CMK (cell line): Measurements from ENCODE around the gene PRKD1.

Experiments
- DNase-seq: peaks from one replicate; pipeline ENCODE4 v3.0.0-alpha.2; 2010; ENCODE audit warnings: low read depth

Gene PRKD1

GRCh38 chr14:29603696-29604095 is 324.0 kb downstream of the PRKD1 start:
- no peak for DNase-seq

GRCh38 chr14:29601616-29602015 is 326.0 kb downstream of the PRKD1 start:
- no peak for DNase-seq

GRCh38 chr14:29587761-29588470 is 339.7 kb downstream of the PRKD1 start:
- no peak for DNase-seq

GRCh38 chr14:29587046-29587445 is 340.6 kb downstream of the PRKD1 start:
- DNase-seq, result no peak

GRCh38 chr14:29584992-29585391 is 342.7 kb downstream of the PRKD1 start:
- no peak for DNase-seq

- no peak for DNase-seq
Observed at GRCh38 chr14:29580763-29581162, 346.9 kb downstream of the PRKD1 start.

- DNase-seq, result no peak
Observed at GRCh38 chr14:29579838-29580237, 347.8 kb downstream of the PRKD1 start.

- no peak for DNase-seq
Observed at GRCh38 chr14:29576927-29577326, 350.7 kb downstream of the PRKD1 start.

GRCh38 chr14:29569194-29569593 is 358.5 kb downstream of the PRKD1 start:
- DNase-seq, result no peak

- no peak for DNase-seq
Observed at GRCh38 chr14:29566194-29566593, 361.5 kb downstream of the PRKD1 start.

GRCh38 chr14:29558516-29558915 is 369.1 kb downstream of the PRKD1 start:
- no peak for DNase-seq

GRCh38 chr14:29554335-29554734 is 373.3 kb downstream of the PRKD1 start:
- no peak for DNase-seq

- no peak for DNase-seq
Observed at GRCh38 chr14:29553427-29553826, 374.2 kb downstream of the PRKD1 start.

- peak; percentile 21 for DNase-seq
Observed at GRCh38 chr14:29548948-29549370, 378.7 kb downstream of the PRKD1 start.

GRCh38 chr14:29545714-29546113 is 381.9 kb downstream of the PRKD1 start:
- DNase-seq, result no peak

- DNase-seq, result no peak
Observed at GRCh38 chr14:29536886-29537511, 390.6 kb downstream of the PRKD1 start.

- DNase-seq, result no peak
Observed at GRCh38 chr14:29529418-29529817, 398.2 kb downstream of the PRKD1 start.

- no peak for DNase-seq
Observed at GRCh38 chr14:29528889-29529288, 398.8 kb downstream of the PRKD1 start.

- DNase-seq, result no peak
Observed at GRCh38 chr14:29527286-29527685, 400.4 kb downstream of the PRKD1 start.
